Cardiac fibroblast (primary cell): Measurements from ENCODE around the gene SIRT2.

Experiments
- DNase-seq, 2 donors: peaks; one replicate each; pipeline versions ENCODE4 v3.0.0 to v3.0.0-alpha.2; 2010; ENCODE audit warnings: low read depth in 2 of 2
- H3K4me3 ChIP-seq, 2 donors: replicated peaks in 1 of 2; 1 replicate in 1 of 2; 2 replicates in 1 of 2; pipeline ENCODE4 v1.5.1; 2011; ENCODE audit warnings: low read depth in 2 of 2, low read length in 2 of 2, mild to moderate bottlenecking in 2 of 2, moderate library complexity in 1 of 2
- CTCF ChIP-seq: IDR thresholded peaks from one replicate; pipeline ENCODE4 v1.5.1; 2011; ENCODE audit warnings: low read depth, mild to moderate bottlenecking, low read length, inconsistent platforms

The SIRT2 gene

GRCh38 chr19:38911388-38912001, 12.1 kb upstream of the SIRT2 start:
- no peak for DNase-seq
- no peak overlapping the region for H3K4me3 ChIP-seq
- no peak for TF ChIP-seq CTCF

GRCh38 chr19:38910488-38910887, 11.1 kb upstream of the SIRT2 start:
- H3K4me3 ChIP-seq: no peak overlapping the region
- no peak for TF ChIP-seq CTCF
- DNase-seq: no peak

- no peak for TF ChIP-seq CTCF
- H3K4me3 ChIP-seq: no peak overlapping the region
- no peak for DNase-seq
These were observed 9.5 kb upstream of the SIRT2 start for GRCh38 chr19:38908911-38909310.

- no peak overlapping the region for H3K4me3 ChIP-seq
- TF ChIP-seq CTCF: no peak
- no peak for DNase-seq
These were observed 8.3 kb upstream of the SIRT2 start for GRCh38 chr19:38907670-38908069.

- no peak for DNase-seq
- no peak for TF ChIP-seq CTCF
- no peak overlapping the region for H3K4me3 ChIP-seq
These were observed 7.8 kb upstream of the SIRT2 start for GRCh38 chr19:38907227-38907626.

GRCh38 chr19:38905620-38906019, 6.2 kb upstream of the SIRT2 start:
- DNase-seq: no peak
- no peak for TF ChIP-seq CTCF
- no peak overlapping the region for H3K4me3 ChIP-seq
